Measurements from ENCODE around the gene DYRK1B.
"Not testable (repeated sequence)": the region's sequence is repeated elsewhere in the genome, so short reads cannot be mapped to it uniquely, and the experiment has no call there.

DYRK1B gene

GRCh38 chr19:39879796-39880195 lies 45.8 kb upstream of the DYRK1B start:
- H3K36me3 ChIP-seq (replicated peaks in 1 of 2; ENCODE audit: control insufficient read depth in 2 of 2, insufficient read depth in 2 of 2, low read length in 2 of 2); H3K27ac ChIP-seq (replicated peaks; ENCODE audit: low read length); H3K4ac ChIP-seq (ENCODE audit: low read length); H3K9ac ChIP-seq (ENCODE audit: low read depth, low read length, poor library complexity); DNase-seq (ENCODE audit: low spot score); H3K14ac ChIP-seq (ENCODE audit: low read length); H3K4me1 ChIP-seq (ENCODE audit: control insufficient read depth in 2 of 2, insufficient read depth in 1 of 2, low read depth in 1 of 2, low read length in 2 of 2); H2BK5ac ChIP-seq (ENCODE audit: low read length); H3K27me3 ChIP-seq (ENCODE audit: control insufficient read depth in 3 of 3, insufficient read depth in 3 of 3, low read depth in 1 of 3, low read length in 3 of 3); H3K9me3 ChIP-seq (replicated peaks in 1 of 2; ENCODE audit: control insufficient read depth in 2 of 2, insufficient read depth in 1 of 2, low read depth in 1 of 2, low read length in 2 of 2); H2BK120ac ChIP-seq (ENCODE audit: low read depth, low read length); H3K79me1 ChIP-seq (ENCODE audit: low read depth, low read length); H3K23ac ChIP-seq (ENCODE audit: low read depth, low read length, poor library complexity); H4K8ac ChIP-seq (ENCODE audit: low read depth, low read length); H2AFZ ChIP-seq (ENCODE audit: low read length); H2AK5ac ChIP-seq (ENCODE audit: low read depth, low read length); H3K18ac ChIP-seq (ENCODE audit: low read length); H2BK15ac ChIP-seq (ENCODE audit: low read length); H3K4me3 ChIP-seq (ENCODE audit: low read length in 2 of 2); H3K4me2 ChIP-seq (ENCODE audit: insufficient read depth, low read length, poor library complexity, severe bottlenecking); H4K91ac ChIP-seq (ENCODE audit: low read depth, low read length, poor library complexity); H2BK12ac ChIP-seq (ENCODE audit: low read length): not testable (repeated sequence)
- WGBS, 2 donors (ENCODE audit: extremely low coverage in 2 of 2, insufficient read length in 2 of 2, insufficient replicate concordance in 1 of 2), result no CpG with 5 or more reads among the region's 8 CpGs

DNA sequence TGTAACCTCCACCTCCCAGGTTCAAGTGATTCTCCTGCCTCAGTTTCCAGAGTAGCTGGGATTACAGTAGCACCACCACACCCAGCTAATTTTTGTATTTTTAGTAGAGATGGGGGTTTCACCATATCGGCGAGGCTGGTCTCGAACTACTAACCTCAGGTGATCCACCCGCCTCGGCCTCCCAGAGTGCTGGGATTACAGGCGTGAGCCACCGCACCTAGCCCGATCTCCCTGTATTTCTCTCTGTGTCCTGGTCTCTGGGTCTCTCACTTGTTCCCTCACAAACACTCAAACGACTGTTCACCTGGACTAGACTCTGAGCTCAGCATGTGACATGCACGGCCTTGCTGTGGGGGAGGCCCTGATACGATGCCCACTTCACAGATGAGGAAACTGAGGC lies 44.9 kb upstream of the DYRK1B start:
- not testable (repeated sequence) for H3K9ac ChIP-seq (ENCODE audit: low read depth, low read length, poor library complexity); H3K4me3 ChIP-seq (ENCODE audit: low read length in 2 of 2); H3K4ac ChIP-seq (ENCODE audit: low read length); H4K8ac ChIP-seq (ENCODE audit: low read depth, low read length); H3K18ac ChIP-seq (ENCODE audit: low read length); H3K79me1 ChIP-seq (ENCODE audit: low read depth, low read length); H2BK120ac ChIP-seq (ENCODE audit: low read depth, low read length); DNase-seq (ENCODE audit: low spot score); H3K9me3 ChIP-seq (replicated peaks in 1 of 2; ENCODE audit: control insufficient read depth in 2 of 2, insufficient read depth in 1 of 2, low read depth in 1 of 2, low read length in 2 of 2); H2AFZ ChIP-seq (ENCODE audit: low read length); H3K14ac ChIP-seq (ENCODE audit: low read length); H3K4me2 ChIP-seq (ENCODE audit: insufficient read depth, low read length, poor library complexity, severe bottlenecking); H3K36me3 ChIP-seq (replicated peaks in 1 of 2; ENCODE audit: control insufficient read depth in 2 of 2, insufficient read depth in 2 of 2, low read length in 2 of 2); H3K23ac ChIP-seq (ENCODE audit: low read depth, low read length, poor library complexity); H2BK5ac ChIP-seq (ENCODE audit: low read length); H2BK15ac ChIP-seq (ENCODE audit: low read length); H2AK5ac ChIP-seq (ENCODE audit: low read depth, low read length); H3K4me1 ChIP-seq (ENCODE audit: control insufficient read depth in 2 of 2, insufficient read depth in 1 of 2, low read depth in 1 of 2, low read length in 2 of 2); H3K27ac ChIP-seq (replicated peaks; ENCODE audit: low read length); H2BK12ac ChIP-seq (ENCODE audit: low read length); H4K91ac ChIP-seq (ENCODE audit: low read depth, low read length, poor library complexity); H3K27me3 ChIP-seq (ENCODE audit: control insufficient read depth in 3 of 3, insufficient read depth in 3 of 3, low read depth in 1 of 3, low read length in 3 of 3)
- WGBS, 2 donors (ENCODE audit: extremely low coverage in 2 of 2, insufficient read length in 2 of 2, insufficient replicate concordance in 1 of 2), result no CpG with 5 or more reads among the region's 11 CpGs

DNA sequence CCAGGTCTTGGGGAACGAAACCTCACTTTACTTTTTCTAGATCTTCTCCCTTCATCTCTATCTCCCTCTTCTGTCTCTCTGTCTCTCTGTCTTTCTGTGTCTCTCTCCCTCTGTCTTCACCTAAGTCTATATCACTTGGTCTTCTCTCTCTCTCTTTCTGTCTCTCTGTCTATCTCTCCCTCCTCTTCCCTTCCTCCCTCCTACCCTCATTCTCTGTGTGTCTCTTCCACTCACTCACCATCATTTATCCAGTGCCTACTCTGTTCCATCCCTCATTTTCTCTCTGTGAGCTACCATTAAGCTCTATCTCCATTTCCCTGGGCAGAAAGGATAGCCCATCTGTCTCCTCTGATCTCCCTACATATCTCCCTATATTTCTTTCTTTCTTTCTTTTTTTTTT lies 44.4 kb upstream of the DYRK1B start:
- no peaks in the 10 kb centered on the region for H3K4me1 ChIP-seq (ENCODE audit: control insufficient read depth in 2 of 2, insufficient read depth in 1 of 2, low read depth in 1 of 2, low read length in 2 of 2)
- H3K14ac ChIP-seq (ENCODE audit: low read length), result no peak overlapping the region
- H3K36me3 ChIP-seq (replicated peaks in 1 of 2; ENCODE audit: control insufficient read depth in 2 of 2, insufficient read depth in 2 of 2, low read length in 2 of 2), result no peaks in the 10 kb centered on the region
- no peak overlapping the region for H2BK120ac ChIP-seq (ENCODE audit: low read depth, low read length)
- H3K9me3 ChIP-seq (replicated peaks in 1 of 2; ENCODE audit: control insufficient read depth in 2 of 2, insufficient read depth in 1 of 2, low read depth in 1 of 2, low read length in 2 of 2), result no peaks in the 10 kb centered on the region
- H3K4me3 ChIP-seq (ENCODE audit: low read length in 2 of 2), result no peak overlapping the region
- H4K91ac ChIP-seq (ENCODE audit: low read depth, low read length, poor library complexity), result no peak overlapping the region
- peak overlapping the region; percentile 72 for H3K9ac ChIP-seq (ENCODE audit: low read depth, low read length, poor library complexity)
- H2BK15ac ChIP-seq (ENCODE audit: low read length), result no peak overlapping the region
- H3K4ac ChIP-seq (ENCODE audit: low read length), result no peak overlapping the region
- H2AK5ac ChIP-seq (ENCODE audit: low read depth, low read length), result no peak overlapping the region
- H3K27me3 ChIP-seq (ENCODE audit: control insufficient read depth in 3 of 3, insufficient read depth in 3 of 3, low read depth in 1 of 3, low read length in 3 of 3), result no peaks in the 10 kb centered on the region
- H3K18ac ChIP-seq (ENCODE audit: low read length), result no peak overlapping the region
- DNase-seq (ENCODE audit: low spot score), result no peak
- H3K27ac ChIP-seq (replicated peaks; ENCODE audit: low read length), result no peak overlapping the region
- no peak overlapping the region for H2AFZ ChIP-seq (ENCODE audit: low read length)
- no peak overlapping the region for H3K4me2 ChIP-seq (ENCODE audit: insufficient read depth, low read length, poor library complexity, severe bottlenecking)
- no peak overlapping the region for H3K23ac ChIP-seq (ENCODE audit: low read depth, low read length, poor library complexity)
- no peak overlapping the region for H2BK12ac ChIP-seq (ENCODE audit: low read length)
- H4K8ac ChIP-seq (ENCODE audit: low read depth, low read length), result no peak overlapping the region
- no peak overlapping the region for H2BK5ac ChIP-seq (ENCODE audit: low read length)
- H3K79me1 ChIP-seq (ENCODE audit: low read depth, low read length), result no peaks in the 10 kb centered on the region
- WGBS, 2 donors (ENCODE audit: extremely low coverage in 2 of 2, insufficient read length in 2 of 2, insufficient replicate concordance in 1 of 2), result no CpG with 5 or more reads among the region's 1 CpG

DNA sequence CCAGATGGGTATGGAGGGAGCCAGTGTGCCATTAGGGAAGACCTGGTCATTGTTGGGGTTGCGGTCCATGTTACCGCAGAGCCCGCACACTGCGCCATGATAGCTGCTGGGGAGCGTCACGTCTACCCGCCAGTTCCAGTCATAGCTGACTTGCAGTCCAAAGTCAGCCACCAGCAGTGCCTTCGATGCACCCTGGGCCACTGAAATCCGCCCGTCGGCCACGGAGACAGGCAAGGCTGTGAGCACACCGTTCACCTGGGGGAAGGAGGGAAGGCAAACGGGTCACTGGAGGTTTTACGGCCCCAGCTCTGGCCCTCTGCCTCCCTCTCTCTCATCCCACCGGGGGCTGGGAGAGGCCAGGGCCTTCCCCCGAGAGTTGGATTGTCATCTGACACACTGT lies 44.0 kb upstream of the DYRK1B start:
- H3K4me1 ChIP-seq (ENCODE audit: control insufficient read depth in 2 of 2, insufficient read depth in 1 of 2, low read depth in 1 of 2, low read length in 2 of 2); H3K9me3 ChIP-seq (replicated peaks in 1 of 2; ENCODE audit: control insufficient read depth in 2 of 2, insufficient read depth in 1 of 2, low read depth in 1 of 2, low read length in 2 of 2); H4K8ac ChIP-seq (ENCODE audit: low read depth, low read length); H3K27me3 ChIP-seq (ENCODE audit: control insufficient read depth in 3 of 3, insufficient read depth in 3 of 3, low read depth in 1 of 3, low read length in 3 of 3); H3K4me3 ChIP-seq (ENCODE audit: low read length in 2 of 2); DNase-seq (ENCODE audit: low spot score); H2AFZ ChIP-seq (ENCODE audit: low read length); H3K79me1 ChIP-seq (ENCODE audit: low read depth, low read length); H2BK5ac ChIP-seq (ENCODE audit: low read length); H2AK5ac ChIP-seq (ENCODE audit: low read depth, low read length); H3K36me3 ChIP-seq (replicated peaks in 1 of 2; ENCODE audit: control insufficient read depth in 2 of 2, insufficient read depth in 2 of 2, low read length in 2 of 2); H3K9ac ChIP-seq (ENCODE audit: low read depth, low read length, poor library complexity); H2BK15ac ChIP-seq (ENCODE audit: low read length); H3K4me2 ChIP-seq (ENCODE audit: insufficient read depth, low read length, poor library complexity, severe bottlenecking); H2BK120ac ChIP-seq (ENCODE audit: low read depth, low read length); H3K14ac ChIP-seq (ENCODE audit: low read length); H3K4ac ChIP-seq (ENCODE audit: low read length); H4K91ac ChIP-seq (ENCODE audit: low read depth, low read length, poor library complexity); H3K27ac ChIP-seq (replicated peaks; ENCODE audit: low read length): not testable (repeated sequence)
- Histone ChIP-seq H2BK12ac (ENCODE audit: low read length) (peak overlapping the region; percentile 75), H3K23ac (ENCODE audit: low read depth, low read length, poor library complexity) (peak overlapping the region; percentile 65), H3K18ac (ENCODE audit: low read length) (peak overlapping the region; percentile 74)
- WGBS, 2 donors (ENCODE audit: extremely low coverage in 2 of 2, insufficient read length in 2 of 2, insufficient replicate concordance in 1 of 2), result no CpG with 5 or more reads among the region's 17 CpGs
